ENCODE measurements around the gene MLLT6.

The MLLT6 gene

DNA sequence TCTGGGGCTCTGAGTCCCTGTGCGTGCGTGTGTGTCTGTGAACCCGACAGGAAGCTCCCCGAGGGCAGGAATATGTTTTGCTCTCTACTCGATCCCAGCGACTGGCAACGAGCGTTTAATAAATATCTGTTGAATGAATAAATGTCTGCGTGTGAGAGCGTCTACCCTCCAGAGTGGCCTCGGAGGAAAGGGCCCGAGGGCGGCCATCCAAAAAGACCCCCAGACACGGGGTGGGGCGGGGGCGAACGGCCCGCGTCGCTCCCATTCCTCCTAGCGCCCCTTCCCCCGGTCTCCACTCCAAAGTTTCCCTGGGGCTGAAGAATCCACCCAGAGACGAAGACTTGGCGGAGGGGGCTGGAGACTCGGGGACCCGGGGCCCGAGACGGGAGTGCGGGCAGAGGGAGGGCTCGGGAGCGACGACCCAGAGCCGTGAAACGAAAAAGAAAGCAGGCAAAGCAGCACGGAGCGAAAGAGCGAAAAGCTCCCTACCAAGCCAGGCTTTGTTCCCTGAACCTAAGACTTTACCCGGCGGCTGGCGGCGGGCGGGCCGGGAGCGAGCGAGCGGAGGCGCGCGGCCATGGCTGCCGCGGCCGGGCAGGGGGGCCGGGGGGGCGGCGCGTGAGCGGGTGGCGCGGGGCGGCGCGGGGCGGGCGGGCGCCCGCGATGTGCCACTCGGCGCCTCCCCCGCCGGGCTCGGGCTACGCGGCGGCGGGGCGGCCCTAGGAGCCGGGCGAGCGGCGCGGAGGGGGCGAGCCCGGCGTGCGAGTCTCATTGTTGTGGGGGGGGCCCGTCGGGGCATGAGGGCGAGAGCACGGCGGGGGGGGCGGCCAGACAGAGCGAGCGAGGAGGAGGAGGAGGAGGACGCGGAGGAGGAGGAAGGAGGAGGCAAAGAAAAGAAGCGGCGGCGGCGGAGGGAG is at the start of gene MLLT6:
Gene MLLT6 (plus strand): TSS at position 668 of the 917 bp plus-strand sequence. CDS start 360 bp downstream, outside the sequence.
- DNase-seq: peak; percentile 79

- no peak for DNase-seq
Observed at GRCh38 chr17:38656959-38657823, 47.9 kb upstream of the MLLT6 start.

DNA sequence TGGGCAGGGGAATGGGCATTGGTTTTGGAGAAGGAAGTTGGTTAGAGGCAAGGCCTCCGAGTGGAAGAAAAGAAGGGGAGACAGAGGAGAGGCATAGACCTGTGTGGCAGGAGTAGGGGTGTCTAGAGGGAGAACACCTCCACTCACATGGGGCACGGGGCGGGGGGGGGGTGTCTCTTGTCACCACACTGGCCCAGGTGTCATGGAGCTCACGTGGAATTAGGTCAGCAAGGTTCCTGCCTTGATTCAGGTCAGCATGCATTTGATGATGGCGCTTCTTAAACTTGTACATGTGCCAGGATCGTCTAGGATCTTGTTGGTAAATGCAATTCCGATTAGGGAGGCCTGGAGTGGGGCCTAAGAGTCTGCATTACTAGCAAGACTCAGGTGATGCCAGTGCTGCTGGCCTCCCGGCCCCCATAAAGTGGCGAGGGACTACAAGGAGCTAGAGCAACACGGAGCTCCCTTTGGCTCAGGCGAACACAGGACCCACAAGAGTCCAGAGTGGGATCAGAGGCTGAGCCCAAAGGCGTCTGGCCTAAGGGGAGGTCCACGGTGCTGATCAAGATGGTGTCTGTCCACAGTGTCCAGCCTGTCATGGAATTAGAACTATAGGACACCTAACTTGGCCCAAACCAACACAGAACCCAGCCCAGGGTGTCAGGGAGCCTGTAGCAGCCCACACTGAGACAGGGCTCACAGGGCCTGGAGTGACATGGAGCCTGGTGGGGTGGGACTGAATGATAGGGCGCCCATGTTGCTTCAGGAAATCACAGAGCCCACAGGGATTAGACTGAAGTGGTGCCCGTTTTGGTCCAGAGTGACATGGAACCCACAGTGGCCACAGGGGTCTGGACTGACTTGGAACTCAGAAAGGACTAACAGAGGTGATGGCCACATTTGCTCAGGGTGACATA is 47.0 kb upstream of the MLLT6 start:
- no peak for DNase-seq

DNA sequence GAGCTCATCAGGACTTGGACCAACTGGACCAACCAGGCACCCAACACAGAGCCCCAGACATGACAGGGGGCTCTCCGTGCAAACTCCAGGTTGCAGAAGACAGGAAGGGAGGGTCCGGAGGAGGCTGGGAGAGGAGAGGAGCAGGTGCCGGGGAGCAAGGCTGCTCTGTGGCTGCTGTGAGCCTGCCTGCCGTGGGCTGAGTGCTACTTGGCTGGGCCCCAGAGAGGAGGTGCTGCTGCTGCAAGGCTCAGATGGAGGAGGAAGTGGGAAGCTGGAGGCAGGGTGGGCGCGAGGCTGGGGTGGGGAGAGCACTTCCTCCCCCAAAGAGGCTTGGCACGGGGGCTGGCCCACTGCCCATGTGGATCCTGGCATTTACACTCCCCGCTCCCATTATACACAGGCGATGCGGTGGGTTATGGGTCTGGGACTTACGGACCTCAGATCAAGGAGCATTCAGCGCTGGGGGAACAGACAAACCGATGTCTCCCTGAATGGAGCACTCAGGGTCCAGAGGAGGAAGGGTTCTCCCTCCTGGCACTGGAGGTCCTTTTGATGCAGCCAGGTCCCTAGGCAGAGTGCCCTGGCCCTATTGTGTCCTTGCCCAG is 46.2 kb upstream of the MLLT6 start:
- no peak for DNase-seq

- no peak for DNase-seq
Observed at GRCh38 chr17:38659415-38659814, 45.7 kb upstream of the MLLT6 start.

DNA sequence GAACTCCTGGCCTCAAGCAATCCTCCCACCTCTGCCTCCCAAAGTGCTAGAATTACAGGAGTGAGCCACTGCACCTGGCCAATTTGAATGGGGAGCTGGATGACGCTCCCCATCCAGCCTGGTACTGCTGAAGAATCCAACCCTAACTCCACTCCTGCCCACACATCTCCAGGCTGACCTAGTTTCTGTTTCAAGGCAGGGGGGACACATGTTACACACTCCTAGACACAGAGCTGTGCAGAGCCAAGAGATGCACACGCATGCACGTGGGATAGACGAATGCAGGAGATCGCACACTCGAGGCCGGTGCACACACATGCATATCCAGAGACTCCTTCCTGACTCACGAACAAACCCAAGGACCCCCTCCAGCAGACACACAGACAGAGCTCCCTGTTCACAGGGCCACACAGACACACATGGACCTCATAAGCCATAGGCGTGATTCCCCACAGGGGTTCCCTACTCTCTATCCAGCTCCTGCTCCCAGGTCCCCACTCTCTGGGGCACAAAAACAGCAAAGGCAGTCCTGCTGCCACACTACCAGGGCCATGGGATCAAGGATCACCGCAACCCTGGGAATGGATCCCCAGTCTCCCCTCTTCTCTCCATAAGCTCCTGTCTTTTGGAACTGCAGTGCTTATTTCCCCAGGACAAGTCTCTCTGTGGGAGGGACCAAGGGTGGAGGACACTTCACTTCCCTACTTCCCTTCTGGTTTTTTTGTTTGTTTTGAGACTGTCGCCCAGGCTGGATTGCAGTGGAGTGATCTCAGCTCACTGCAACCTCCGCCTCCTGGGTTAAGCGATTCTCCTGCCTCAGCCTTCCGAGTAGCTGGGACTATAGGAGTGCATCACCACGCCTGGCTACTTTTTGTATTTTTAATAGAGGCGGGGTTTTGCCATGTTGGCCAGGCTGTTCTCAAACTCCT is 44.7 kb upstream of the MLLT6 start:
- DNase-seq: no peak

- peak; percentile 72 for DNase-seq
Observed at GRCh38 chr17:38663125-38663751, 41.8 kb upstream of the MLLT6 start.

DNA sequence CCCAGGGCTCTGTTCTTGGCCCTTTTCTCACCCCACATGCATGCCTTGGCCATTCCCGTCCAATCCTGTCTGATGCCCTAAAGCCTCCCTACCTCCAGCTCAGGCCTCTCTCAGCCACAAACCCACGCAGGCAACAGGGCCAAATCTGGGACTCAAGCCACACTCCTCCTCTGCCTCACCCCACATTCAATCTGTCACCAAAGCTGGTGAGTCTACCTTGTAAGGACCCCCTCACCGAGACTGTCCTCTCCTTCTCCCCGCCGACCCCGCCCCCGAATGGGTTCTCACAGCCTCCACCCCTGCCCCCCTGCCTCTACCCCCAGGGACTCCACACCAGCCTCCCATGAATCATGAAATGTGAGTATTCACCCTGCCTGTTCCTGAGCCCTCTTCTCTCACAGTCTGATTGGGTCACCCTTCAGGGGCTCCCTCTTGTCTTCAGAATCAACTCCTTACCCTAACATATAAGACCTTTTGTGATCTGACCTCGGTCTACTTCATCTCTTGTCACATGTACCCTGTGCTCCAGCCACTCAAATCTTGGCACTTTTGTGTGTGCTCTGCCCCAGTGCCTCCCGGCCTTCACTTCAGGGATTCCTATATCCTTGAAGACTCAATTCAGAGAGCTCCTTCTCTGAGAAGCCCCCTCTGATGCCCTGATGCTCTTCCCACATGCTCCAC is 41.0 kb upstream of the MLLT6 start:
- DNase-seq: no peak

DNA sequence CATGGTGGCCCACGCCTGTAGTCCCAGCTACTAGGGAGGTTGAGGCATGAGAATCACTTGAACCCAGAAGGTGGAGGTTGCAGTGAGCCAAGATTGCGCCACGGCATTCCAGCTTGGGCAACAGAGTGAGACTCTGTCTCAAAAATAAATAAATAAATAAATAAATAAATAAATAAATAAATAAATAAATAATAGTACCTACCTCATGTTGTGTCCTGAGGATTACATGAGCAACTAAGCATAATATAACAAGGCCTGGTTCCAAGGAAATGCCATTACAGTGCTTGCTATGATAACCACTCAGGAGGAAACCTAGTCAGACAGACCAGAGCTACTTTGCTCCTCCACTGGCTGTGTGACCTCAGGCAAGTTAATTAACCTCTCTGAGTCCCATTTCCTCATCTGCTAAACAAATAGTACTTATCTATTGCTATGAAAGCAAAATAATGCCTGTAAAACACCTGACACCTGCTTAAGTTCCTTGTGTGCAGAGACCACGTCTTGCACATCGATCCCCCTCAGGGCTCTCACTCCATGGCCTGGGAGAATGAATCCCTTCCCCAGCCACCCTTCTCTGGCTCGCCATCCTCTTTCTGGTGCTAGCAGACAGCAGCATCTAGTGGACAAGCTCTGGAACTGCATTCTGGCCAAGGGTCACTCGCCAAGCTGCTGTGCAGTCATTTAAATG is 37.8 kb upstream of the MLLT6 start:
- DNase-seq: peak; percentile 63

DNA sequence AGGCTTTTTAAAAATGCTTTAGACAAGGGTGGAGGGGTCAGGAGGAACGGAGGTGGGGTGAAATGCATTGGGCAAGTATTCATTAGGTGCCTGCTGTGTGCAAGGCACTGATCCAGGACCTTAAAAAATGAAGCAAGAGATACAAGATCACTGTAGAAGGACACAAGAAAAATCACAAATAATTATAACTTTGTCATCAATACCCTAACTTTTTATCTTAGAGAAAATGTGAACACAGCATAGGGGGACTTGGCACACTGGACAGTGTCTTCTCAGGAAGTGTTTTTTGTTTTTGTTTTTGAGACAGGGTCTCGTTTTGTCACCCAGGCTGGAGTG is 37.3 kb upstream of the MLLT6 start:
- no peak for DNase-seq

- no peak for DNase-seq
Observed at GRCh38 chr17:38669520-38669919, 35.6 kb upstream of the MLLT6 start.

DNA sequence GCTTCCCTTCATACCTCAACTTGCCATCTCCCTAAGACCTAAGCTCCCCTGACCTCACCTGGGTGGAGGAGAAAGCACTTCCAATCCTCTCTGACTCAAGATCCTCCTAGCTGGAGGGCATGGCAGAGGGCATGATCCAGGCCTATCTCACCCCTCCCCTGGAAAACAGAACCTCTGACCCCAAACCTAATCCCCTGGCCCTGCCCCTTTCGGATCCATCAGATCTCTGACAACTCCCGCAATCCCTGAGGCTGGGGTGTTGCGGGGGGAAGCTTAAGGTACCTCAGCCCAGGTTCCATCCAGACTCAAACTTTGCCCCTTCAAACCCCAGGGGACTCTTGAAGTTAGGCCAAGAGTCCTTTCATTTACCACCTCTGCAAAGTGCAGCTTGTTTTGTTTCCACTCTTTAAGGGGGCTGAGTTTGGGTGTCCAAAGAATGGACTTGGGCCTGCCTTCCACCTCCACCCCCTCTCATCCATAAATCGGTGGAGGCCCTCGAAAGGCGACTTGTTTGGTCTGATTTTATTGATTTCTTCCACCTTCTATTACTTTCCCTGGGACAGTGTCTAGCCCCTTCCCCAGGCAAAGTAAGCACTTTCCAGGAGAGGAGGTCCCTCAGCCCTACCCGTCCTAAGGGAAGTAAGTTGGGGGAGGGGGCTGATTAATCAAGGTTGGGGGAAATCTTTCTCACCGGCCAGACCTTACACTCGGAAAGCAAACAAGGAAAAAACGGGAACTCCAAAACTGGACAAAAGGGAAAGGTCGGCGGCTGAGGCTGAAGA is 32.9 kb upstream of the MLLT6 start:
- no peak for DNase-seq

DNA sequence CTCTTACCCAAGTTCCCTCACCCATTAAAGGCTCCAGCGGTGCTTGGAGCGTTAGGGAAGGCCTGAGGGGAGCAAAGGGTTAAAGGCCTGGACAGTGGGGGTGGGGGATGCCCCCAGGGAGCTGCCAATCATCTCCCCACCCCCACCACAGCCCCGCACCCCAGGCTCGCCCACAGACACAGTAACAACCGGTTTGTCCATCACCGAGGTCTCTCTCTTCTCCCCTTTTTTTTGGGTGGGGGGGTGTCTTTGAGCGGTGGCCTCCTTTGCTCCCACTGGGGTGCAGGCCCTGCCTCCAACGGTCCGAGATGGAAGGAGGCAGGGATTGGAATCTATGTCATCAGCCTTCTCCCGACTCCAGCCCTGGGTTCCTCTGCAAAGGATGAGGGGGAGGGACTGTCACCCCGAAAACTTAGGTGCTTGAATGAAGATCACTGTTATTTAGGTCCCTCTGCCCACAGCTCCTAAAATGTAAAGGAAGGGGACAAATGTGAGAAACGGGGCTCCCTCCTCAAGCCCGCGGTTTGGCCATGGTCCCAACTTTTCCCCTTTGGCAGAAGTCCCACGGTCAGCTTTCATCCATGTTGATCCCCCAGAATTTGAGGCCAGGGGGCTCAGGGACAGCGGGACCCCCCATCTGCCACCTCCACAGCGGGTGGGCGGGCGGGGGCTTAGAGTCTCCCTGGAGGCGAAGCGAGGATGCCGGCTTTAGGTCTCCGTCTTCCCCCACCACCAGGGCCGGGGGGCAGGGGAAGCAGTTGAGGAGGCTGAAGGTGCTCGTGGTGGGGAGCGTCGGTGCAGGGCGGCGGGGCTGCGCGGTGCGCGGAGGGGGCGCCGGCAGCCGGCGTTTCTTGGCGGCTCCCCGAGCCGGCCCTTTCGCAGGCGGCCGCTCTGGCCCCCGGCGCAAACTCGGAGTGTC is 32.0 kb upstream of the MLLT6 start:
- no peak for DNase-seq

GRCh38 chr17:38673707-38674013 is 31.4 kb upstream of the MLLT6 start:
- no peak for DNase-seq

- DNase-seq: no peak
Observed at GRCh38 chr17:38674014-38674748, 30.9 kb upstream of the MLLT6 start.

GRCh38 chr17:38674749-38675615 is 30.1 kb upstream of the MLLT6 start, which contains the start of gene EPOP:
Gene EPOP (minus strand): TSS chr17:38674957. CDS start chr17:38674495, 462 bp downstream.
- DNase-seq: peak; percentile 49

All from NCI-H1694 (cell line).